Measurements from ENCODE around the gene TRIM65.

The TRIM65 gene

GRCh38 chr17:75895370-75896155 is 1.2 kb downstream of the TRIM65 start:
- Histone ChIP-seq H3K4me3 (ENCODE audit: severe bottlenecking) (peak overlapping the region; percentile 81), H3K36me3 (ENCODE audit: low read depth) (peaks cover 36% of the 10 kb centered on the region), H3K27ac (ENCODE audit: poor library complexity, severe bottlenecking) (peak overlapping the region; percentile 76), H3K4me1 (ENCODE audit: insufficient read depth, poor library complexity, severe bottlenecking) (peaks cover 9% of the 10 kb centered on the region), H3K9me3 (ENCODE audit: severe bottlenecking) (no peaks in the 10 kb centered on the region), H3K27me3 (ENCODE audit: insufficient read depth, poor library complexity, severe bottlenecking) (no peaks in the 10 kb centered on the region)
- ATAC-seq (ENCODE audit: low read depth): no peak
- TF ChIP-seq CTCF (IDR thresholded peaks at IDR 0.05; ENCODE audit: poor library complexity, severe bottlenecking): no peak
- DNase-seq (ENCODE audit: low spot score): no peak

- Histone ChIP-seq H3K4me1 (ENCODE audit: insufficient read depth, poor library complexity, severe bottlenecking) (peaks cover 9% of the 10 kb centered on the region), H3K9me3 (ENCODE audit: severe bottlenecking) (no peaks in the 10 kb centered on the region), H3K36me3 (ENCODE audit: low read depth) (peaks cover 36% of the 10 kb centered on the region), H3K4me3 (ENCODE audit: severe bottlenecking) (no peak overlapping the region), H3K27me3 (ENCODE audit: insufficient read depth, poor library complexity, severe bottlenecking) (no peaks in the 10 kb centered on the region), H3K27ac (ENCODE audit: poor library complexity, severe bottlenecking) (no peak overlapping the region)
- ATAC-seq (ENCODE audit: low read depth) (no peak), DNase-seq (ENCODE audit: low spot score) (no peak)
- TF ChIP-seq CTCF (IDR thresholded peaks at IDR 0.05; ENCODE audit: poor library complexity, severe bottlenecking): no peak
Measured at GRCh38 chr17:75894049-75894733, 2.6 kb downstream of the TRIM65 start.

- Histone ChIP-seq H3K4me3 (ENCODE audit: severe bottlenecking) (no peak overlapping the region), H3K36me3 (ENCODE audit: low read depth) (peaks cover 29% of the 10 kb centered on the region), H3K4me1 (ENCODE audit: insufficient read depth, poor library complexity, severe bottlenecking) (peaks cover 9% of the 10 kb centered on the region), H3K27ac (ENCODE audit: poor library complexity, severe bottlenecking) (no peak overlapping the region), H3K27me3 (ENCODE audit: insufficient read depth, poor library complexity, severe bottlenecking) (no peaks in the 10 kb centered on the region), H3K9me3 (ENCODE audit: severe bottlenecking) (no peaks in the 10 kb centered on the region)
- TF ChIP-seq CTCF (IDR thresholded peaks at IDR 0.05; ENCODE audit: poor library complexity, severe bottlenecking): no peak
- ATAC-seq (ENCODE audit: low read depth) (no peak), DNase-seq (ENCODE audit: low spot score) (no peak)
Measured at GRCh38 chr17:75893305-75894048, 3.3 kb downstream of the TRIM65 start.

- no peaks in the 10 kb centered on the region for H3K27me3 ChIP-seq (ENCODE audit: insufficient read depth, poor library complexity, severe bottlenecking)
- no peak for TF ChIP-seq CTCF (IDR thresholded peaks at IDR 0.05; ENCODE audit: poor library complexity, severe bottlenecking)
- peaks cover 9% of the 10 kb centered on the region for H3K4me1 ChIP-seq (ENCODE audit: insufficient read depth, poor library complexity, severe bottlenecking)
- no peak overlapping the region for H3K27ac ChIP-seq (ENCODE audit: poor library complexity, severe bottlenecking)
- peaks cover 27% of the 10 kb centered on the region; the same call in 1 of the 2 replicates for H3K36me3 ChIP-seq (ENCODE audit: low read depth)
- no peak overlapping the region for H3K4me3 ChIP-seq (ENCODE audit: severe bottlenecking)
- ATAC-seq (ENCODE audit: low read depth) (no peak), DNase-seq (ENCODE audit: low spot score) (no peak)
- no peaks in the 10 kb centered on the region for H3K9me3 ChIP-seq (ENCODE audit: severe bottlenecking)
Measured at GRCh38 chr17:75892556-75893224, 4.1 kb downstream of the TRIM65 start.

Measured in RWPE2 (cell line).